K562 (cell line): ENCODE data around the gene RPS17. TPM values are rescaled to one million over a fixed set of nuclear protein-coding genes. Genes with fewer than 3 reads are reported as not detected.
A peak's percentile ranks its signal among the peaks of the same experiment; 100 is the strongest.

Experiments
- ATF7 ChIP-seq: fragments of 450-650 bp; IDR thresholded peaks from 2 replicates; pipeline ENCODE4 v1.7.1; 2014; ENCODE audit warnings: mild to moderate bottlenecking, moderate library complexity
- BRCA1 ChIP-seq, 2 experiments: fragments of 450-650 bp in 1 of 2; sonication (generic) in 1 of 2; formaldehyde crosslinking in 1 of 2; IDR thresholded peaks; 2 replicates each; pipeline versions ENCODE4 v1.5.0 to v1.6.1; 2017 to 2020; ENCODE audit warnings: mild to moderate bottlenecking in 1 of 2, missing genetic modification reagents in 1 of 2
- KAT7 ChIP-seq: sonication (generic); formaldehyde crosslinking; IDR thresholded peaks from 2 replicates; pipeline ENCODE4 v1.8.0; 2022; ENCODE audit warnings: missing genetic modification reagents, mild to moderate bottlenecking, borderline replicate concordance
- KHSRP ChIP-seq: fragments of 450-650 bp; IDR thresholded peaks from 2 replicates; pipeline ENCODE4 v1.6.1; 2017
- MAZ ChIP-seq, 2 experiments: fragments of 450-650 bp in 1 of 2; sonication (generic) in 1 of 2; formaldehyde crosslinking; IDR thresholded peaks in 1 of 2; conservative IDR thresholded peaks in 1 of 2; 2 replicates each; pipeline versions ENCODE4 v1.4.0 to v1.5.0; 2020; ENCODE audit warnings: mild to moderate bottlenecking in 1 of 2, missing genetic modification reagents in 1 of 2
- NFYB ChIP-seq: IDR thresholded peaks from 2 replicates; pipeline ENCODE4 v1.6.1; 2011; ENCODE audit warnings: mild to moderate bottlenecking, moderate library complexity; ENCODE audit not compliant: insufficient read length; ENCODE audit errors: extremely low read depth
- PHF20 ChIP-seq: fragments of 450-650 bp; IDR thresholded peaks from 2 replicates; pipeline ENCODE4 v1.6.1; 2018; ENCODE audit not compliant: partially characterized antibody
- RFX5 ChIP-seq: IDR thresholded peaks from 2 replicates; pipeline ENCODE4 v1.6.1; 2011; ENCODE audit warnings: low read depth, mild to moderate bottlenecking, improper control_type of control experiment, low read length
- RUNX1 ChIP-seq: sonication (generic); IDR thresholded peaks from 2 replicates; pipeline ENCODE4 v1.6.1; 2016; ENCODE audit warnings: antibody characterized with exemption, low read depth
- SP2 ChIP-seq: IDR thresholded peaks from 2 replicates; pipeline ENCODE4 v1.6.1; 2011; ENCODE audit warnings: mild to moderate bottlenecking, low read depth, low read length, moderate library complexity; ENCODE audit not compliant: poor library complexity, severe bottlenecking; ENCODE audit errors: extremely low read depth
- TRIM24 ChIP-seq, 2 experiments: fragments of 450-650 bp; IDR thresholded peaks; 2 replicates each; pipeline ENCODE4 v1.6.1; 2016
- ZBTB12 ChIP-seq: fragments of 250-450 bp; sonication (Bioruptor Pico); IDR thresholded peaks from 2 replicates; pipeline ENCODE4 v1.4.0; 2020
- ZBTB8A ChIP-seq: fragments of 450-650 bp; IDR thresholded peaks from 2 replicates; pipeline ENCODE4 v1.6.1; 2018; ENCODE audit warnings: mild to moderate bottlenecking, moderate library complexity; ENCODE audit not compliant: partially characterized antibody
- ZNF212 ChIP-seq: fragments of 450-650 bp; formaldehyde crosslinking; IDR thresholded peaks from 2 replicates; pipeline ENCODE4 v1.4.0; 2020; ENCODE audit warnings: mild to moderate bottlenecking
- ZNF41 ChIP-seq: fragments of 250-450 bp; sonication (Bioruptor Pico); conservative IDR thresholded peaks from 2 replicates; pipeline ENCODE4 v1.4.0; 2020; ENCODE audit warnings: mild to moderate bottlenecking
- ZNF511 ChIP-seq: sonication (generic); formaldehyde crosslinking; IDR thresholded peaks from 2 replicates; pipeline ENCODE4 v1.8.0; 2022; ENCODE audit warnings: mild to moderate bottlenecking, missing genetic modification reagents
- polyA plus RNA-seq, 8 experiments: library from polyadenylated mRNA; depleted of rRNA in 4 of 8; stranded (reverse) in 5 of 8; unstranded in 3 of 8; fragments of >200 nt; fragmentation: Nextera tagmentation in 2 of 8; fragmentation: Illumina TruSeq in 1 of 8; extraction: Ambion mirVana in 2 of 8; extraction: Trizol in 1 of 8; gene quantifications; 2 replicates each; pipeline versions ENCODE4 v1.2.1 to v1.2.3, GENCODE V29; 2011 to 2014; ENCODE audit warnings: inconsistent platforms in 1 of 8, missing spikeins in 1 of 8
- total RNA-seq, 7 experiments: library from RNA; depleted of rRNA in 6 of 7; stranded (reverse); fragments of >200 nt in 6 of 7; fragmentation: Illumina TruSeq in 2 of 7; extraction: Trizol in 2 of 7; gene quantifications; 2 replicates each; pipeline versions ENCODE4 v1.2.1 to v1.2.3, GENCODE V29; 2011 to 2021; ENCODE audit warnings: low replicate concordance in 1 of 7

Gene RPS17
- total and polyA plus RNA-seq, 9 of the 15 experiments (the other 6 are each of a cell fraction or from before 2014, with no cell fraction given) = 1,988 to 6,515 (median 5,229) TPM

GRCh38 chr15:82539691-82540054 lies 584 bp downstream of the RPS17 start (continued):
- TF ChIP-seq ZNF511 (no peak), ZNF212 (CRISPR knock-in tag) (no peak), RFX5 (no peak), ZBTB12 (no peak), RUNX1 (peak; percentile 7; the same call in 1 of the 2 replicates), TRIM24 (IDR thresholded peaks at IDR 0.05) (no peak), KAT7 (CRISPR knock-in tag) (peak; percentile 89), ZNF41 (CRISPR knock-in tag) (no peak), NFYB (no peak), ZBTB8A (no peak), SP2 (no peak), ATF7 (no peak), MAZ (CRISPR knock-in tag; conservative IDR thresholded peaks at IDR 0.05 in 1 of 2, IDR thresholded peaks at IDR 0.05 in 1 of 2) (no peak), BRCA1 (IDR thresholded peaks at IDR 0.05) (no peak), BRCA1 (CRISPR knock-in tag; IDR thresholded peaks at IDR 0.05) (no peak), KHSRP (no peak), PHF20 (no peak)
